Stimulated activated CD4-positive, alpha-beta T cell treated with anti-CD3 and anti-CD28 coated beads, TNF-alpha, amount 100 ng/mL, for 1 hour (primary cell): ENCODE results near the gene ST8SIA3.
"Not testable (repeated sequence)": the region's sequence is repeated elsewhere in the genome, so short reads cannot be mapped to it uniquely, and the experiment has no call there.

Experiments
- DNase-seq, 3 donors: peaks; one replicate each; pipeline ENCODE4 v3.0.0-alpha.2; 2020; ENCODE audit warnings: low read depth in 3 of 3, low spot score in 1 of 3

The ST8SIA3 gene

DNA sequence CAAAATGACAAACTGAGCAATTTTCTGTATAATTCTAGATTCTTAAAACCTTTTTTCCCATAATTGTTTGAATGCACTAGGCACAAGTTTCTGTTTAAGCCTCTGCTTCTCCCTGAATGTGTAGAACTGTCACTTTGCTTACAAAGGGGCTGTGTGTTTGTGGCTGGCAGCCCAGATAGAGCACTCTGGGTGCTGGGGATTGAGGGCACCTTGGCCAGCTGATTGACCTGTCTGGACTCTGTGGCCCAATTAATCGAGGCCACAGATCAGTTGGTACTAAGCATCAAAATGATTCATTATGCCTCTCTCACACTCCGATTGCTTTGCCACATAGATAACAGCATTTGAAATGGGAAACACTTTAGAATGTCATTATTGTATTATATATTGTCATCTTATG lies 12.1 kb downstream of the ST8SIA3 start:
- DNase-seq = no peak

DNA sequence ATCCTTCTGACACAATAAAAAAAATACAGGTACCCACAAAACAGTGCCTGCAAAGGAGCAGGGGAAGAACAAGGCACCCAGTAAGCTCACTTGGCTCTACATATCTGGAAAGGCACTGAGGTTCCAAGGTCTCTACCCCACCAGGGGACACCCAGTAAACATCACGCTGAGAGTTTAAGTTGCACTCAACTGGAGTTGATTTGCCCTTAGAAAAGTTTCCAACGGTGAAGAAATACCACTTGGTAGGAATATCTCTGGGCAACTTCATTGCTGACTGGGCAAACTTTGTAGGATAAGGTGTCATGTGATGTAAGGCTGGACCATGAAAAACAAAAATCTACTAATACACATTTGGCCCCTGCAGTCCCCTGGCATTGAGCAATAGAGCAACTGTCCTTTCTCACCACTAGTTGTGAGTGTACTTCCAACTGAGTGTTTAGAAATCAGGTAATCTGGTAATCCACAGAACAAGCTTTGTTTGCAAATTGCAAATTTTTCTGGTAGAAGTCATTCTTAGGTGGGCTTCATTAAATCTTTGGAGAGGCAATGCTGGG lies 14.2 kb downstream of the ST8SIA3 start:
- DNase-seq = no peak

GRCh38 chr18:57372444-57372843 lies 20.1 kb downstream of the ST8SIA3 start:
- DNase-seq = no peak

DNA sequence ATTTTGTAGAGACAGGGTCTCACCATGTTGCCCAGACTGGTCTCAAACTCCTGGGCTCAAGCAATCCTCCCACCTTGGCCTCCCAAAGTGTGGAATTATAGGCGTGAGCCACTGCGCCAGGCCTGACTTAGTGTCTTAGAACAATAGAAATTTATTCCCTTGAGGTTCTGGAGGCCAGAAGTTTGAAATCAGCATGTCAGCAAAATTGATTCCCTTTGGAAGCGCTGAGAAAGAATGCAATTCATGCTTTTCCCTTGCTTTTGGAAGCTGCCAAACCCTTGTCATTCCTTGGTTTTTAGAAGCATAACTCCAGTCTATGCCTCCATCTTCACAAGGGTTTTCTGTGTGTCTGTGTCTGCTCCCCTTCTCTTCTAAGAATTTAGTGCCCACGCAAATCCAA lies 20.7 kb downstream of the ST8SIA3 start:
- no peak for DNase-seq

GRCh38 chr18:57376503-57376902 lies 24.1 kb downstream of the ST8SIA3 start:
- DNase-seq = no peak

GRCh38 chr18:57389271-57389670 lies 36.9 kb downstream of the ST8SIA3 start:
- DNase-seq = no peak

DNA sequence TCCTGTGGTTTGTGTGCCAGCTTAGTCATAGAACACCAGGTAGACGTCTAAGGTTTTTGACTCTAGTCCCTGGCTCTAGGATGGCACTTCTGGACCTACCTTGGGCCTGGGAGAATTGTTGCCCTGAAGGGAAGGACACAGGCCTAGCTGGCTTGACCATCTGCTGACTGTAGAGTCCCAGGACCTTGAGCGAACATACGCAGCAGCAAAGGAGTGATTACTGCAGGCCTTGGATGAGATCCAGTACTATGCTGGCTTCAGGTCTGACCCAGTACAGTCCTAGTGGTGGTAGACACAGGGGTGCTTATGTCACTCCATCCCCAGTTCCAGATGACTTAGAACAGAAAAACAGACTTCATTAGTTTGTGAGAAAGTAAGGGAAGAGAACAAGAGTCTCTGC lies 37.7 kb downstream of the ST8SIA3 start:
- DNase-seq = no peak

GRCh38 chr18:57394749-57395148 lies 42.4 kb downstream of the ST8SIA3 start:
- not testable (repeated sequence) for DNase-seq

DNA sequence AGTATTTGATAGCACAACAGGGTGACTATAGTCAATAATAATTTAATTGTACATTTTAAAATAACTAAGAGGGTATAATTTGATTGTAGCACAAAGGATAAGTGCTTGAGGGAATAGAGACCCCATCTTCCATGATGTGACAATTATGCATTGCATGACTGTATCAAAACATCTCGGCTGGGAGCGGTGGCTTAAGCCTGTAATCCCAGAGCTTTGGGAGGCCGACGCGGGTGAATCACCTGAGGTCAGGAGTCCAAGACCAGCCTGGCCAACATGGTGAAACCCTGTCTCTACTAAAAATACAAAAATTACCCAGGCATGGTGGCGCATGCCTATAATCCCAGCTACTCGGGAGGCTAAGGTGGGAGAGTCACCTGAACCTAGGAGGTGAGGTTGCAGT lies 44.5 kb downstream of the ST8SIA3 start:
- DNase-seq = not testable (repeated sequence)

DNA sequence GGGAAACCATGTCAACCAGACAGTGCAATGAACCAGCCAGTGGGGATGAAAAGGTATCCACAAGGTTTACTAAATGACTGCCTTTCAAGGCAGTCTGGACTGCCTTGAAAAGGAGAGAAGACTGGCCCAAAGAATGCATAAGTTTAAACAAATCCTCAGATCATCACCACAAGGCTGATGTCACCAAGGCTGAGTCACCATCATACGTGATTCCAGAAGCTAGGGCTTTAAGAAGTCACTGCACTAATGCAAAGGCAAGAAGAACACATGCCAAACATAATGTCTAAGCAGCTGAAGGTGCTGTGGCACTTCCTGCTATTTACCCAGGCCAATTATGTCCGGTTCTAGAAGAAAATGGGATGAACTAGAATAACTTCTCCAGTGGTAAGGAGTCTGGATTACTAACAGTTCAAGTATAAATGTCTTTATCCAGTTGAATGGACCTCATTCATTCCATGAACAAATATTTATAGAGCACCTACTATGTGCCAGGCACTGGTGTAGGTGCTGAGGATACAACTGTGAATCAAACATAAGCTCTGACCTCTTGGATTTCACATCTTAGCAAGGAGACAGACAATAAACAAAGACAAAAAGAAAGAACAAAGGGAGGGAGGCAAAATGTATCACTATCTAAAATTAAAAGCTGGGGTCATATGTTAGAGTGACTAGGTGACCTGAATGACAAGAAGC lies 45.2 kb downstream of the ST8SIA3 start:
- DNase-seq = no peak

DNA sequence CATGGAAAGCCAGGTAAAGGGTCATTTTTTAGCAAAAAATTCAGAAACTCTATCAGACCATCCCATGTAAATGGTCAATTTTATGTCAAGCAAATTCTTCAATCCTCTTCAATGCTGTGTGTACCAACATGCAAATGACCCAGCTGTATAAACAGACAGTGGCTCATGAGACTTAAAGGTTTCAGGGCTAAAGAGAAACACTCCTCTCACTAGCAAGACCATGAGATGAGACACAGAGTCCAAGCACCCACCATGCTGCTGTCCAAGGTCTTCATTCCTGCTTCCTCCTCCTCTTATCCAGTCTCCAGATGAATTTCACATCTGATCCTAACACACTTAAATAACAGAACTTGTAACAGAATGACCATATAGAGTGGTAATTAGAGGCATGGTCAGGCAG lies 52.0 kb downstream of the ST8SIA3 start:
- no peak for DNase-seq

DNA sequence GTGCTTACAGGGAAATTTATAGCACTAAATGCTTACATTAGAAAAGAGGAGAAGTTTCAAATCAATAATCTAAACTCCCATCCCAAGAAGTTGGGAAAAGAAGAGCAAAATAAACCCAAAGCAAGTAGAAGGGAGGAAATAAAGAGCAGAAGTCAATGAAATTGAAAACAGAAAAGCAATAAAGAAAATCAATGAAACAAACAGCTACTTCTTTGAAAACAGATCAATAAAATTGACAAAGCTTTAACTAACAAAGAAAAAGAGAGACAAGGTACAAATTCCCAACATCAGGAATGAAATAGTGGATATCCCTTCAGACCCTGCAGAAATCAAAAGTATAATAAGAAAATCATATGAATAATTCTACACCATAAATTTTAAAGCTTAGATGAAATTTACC lies 57.3 kb downstream of the ST8SIA3 start:
- no peak for DNase-seq

GRCh38 chr18:57410749-57411148 lies 58.4 kb downstream of the ST8SIA3 start:
- DNase-seq = no peak

DNA sequence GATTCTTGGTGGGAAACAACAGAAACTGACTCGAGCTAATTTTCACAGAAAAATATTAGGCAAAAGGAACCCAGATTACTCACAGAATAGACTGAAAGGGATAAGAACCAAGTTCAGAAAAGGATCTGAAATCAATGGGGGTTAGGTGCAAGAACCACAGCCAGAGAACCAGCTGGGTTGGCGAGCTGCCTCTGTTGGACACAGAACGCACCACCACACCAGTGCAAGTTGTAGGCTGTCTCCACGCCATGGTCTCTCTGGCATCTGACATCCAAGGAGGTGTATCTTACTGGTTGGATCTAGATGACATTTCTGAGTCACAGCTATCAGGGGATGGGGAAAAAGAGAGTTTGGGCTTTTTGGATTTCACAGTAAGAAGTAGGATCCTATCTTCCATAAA lies 64.2 kb downstream of the ST8SIA3 start:
- DNase-seq = no peak
